DND-41 (cell line): ENCODE measurements around the gene STARD9.

ENCODE experiments used
- EZH2 ChIP-seq: IDR thresholded peaks from 3 replicates; pipeline ENCODE4 v1.6.1; 2012; ENCODE audit warnings: borderline replicate concordance, low read depth, mild to moderate bottlenecking, moderate library complexity, low read length, inconsistent platforms; ENCODE audit not compliant: severe bottlenecking
- TF ChIP-seq, protein P1 (sequence below): IDR thresholded peaks from 2 replicates; pipeline ENCODE4 v1.5.1; 2012; ENCODE audit warnings: borderline replicate concordance, low read length, moderate library complexity, mild to moderate bottlenecking; ENCODE audit not compliant: poor library complexity, severe bottlenecking; ENCODE audit errors: extremely low read depth

DNA sequence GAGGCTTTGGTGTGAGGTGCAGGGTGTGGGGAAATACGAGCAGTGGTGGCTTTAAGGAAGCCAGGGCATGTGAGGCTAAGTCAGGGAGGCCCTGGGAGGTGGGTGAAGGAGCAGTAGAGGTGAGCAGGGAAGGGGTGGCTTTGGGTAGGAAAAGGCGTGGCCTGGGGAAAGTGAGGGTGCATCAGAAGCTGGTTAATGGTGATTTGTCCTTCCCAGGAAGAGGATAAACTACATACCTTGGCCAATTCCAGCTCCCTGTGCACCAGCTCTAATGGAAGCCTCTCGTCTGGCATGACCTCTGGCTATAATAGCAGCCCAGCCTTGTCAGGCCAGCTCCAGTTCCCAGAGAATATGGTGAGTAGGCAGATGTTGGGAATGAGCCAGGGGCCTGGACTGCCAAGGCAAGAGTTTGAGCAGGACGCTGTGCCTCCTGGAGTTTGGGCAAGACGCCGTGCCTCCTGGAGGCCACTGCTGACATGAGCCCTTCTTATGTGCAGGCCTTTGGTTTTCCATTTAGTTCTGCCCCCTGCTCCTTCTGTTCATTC is 120.2 kb downstream of the STARD9 start:
- TF ChIP-seq, protein P1, sequence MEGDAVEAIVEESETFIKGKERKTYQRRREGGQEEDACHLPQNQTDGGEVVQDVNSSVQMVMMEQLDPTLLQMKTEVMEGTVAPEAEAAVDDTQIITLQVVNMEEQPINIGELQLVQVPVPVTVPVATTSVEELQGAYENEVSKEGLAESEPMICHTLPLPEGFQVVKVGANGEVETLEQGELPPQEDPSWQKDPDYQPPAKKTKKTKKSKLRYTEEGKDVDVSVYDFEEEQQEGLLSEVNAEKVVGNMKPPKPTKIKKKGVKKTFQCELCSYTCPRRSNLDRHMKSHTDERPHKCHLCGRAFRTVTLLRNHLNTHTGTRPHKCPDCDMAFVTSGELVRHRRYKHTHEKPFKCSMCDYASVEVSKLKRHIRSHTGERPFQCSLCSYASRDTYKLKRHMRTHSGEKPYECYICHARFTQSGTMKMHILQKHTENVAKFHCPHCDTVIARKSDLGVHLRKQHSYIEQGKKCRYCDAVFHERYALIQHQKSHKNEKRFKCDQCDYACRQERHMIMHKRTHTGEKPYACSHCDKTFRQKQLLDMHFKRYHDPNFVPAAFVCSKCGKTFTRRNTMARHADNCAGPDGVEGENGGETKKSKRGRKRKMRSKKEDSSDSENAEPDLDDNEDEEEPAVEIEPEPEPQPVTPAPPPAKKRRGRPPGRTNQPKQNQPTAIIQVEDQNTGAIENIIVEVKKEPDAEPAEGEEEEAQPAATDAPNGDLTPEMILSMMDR: no peak
- TF ChIP-seq EZH2: no peak
